ENCODE results near the gene WIPF1. TPM values are rescaled to one million over a fixed set of nuclear protein-coding genes. Genes with fewer than 3 reads are reported as not detected.

The WIPF1 gene
- total RNA-seq, 2 donors from 2014 or later = 50.4 to 58.8 TPM

DNA sequence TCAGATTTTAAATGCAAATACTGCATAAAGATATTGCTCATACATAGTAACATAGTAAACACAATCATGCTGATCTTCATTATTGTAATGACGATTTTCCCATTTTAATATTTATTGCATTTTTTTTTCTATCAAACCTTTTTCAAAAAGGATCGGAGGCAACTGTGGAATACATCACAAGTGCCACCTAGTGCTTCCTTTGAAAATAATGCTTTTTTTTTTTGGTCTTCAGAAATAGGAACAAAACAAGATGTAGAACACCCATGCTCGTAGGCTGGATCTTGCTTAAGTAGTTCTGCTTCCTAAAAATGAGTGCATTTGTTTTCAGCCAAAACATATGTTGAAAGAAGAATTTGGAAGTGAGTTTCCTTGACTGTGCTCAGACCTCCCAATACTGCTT lies 75.1 kb downstream of the WIPF1 start:
- DNase-seq (ENCODE audit: low spot score) = no peak
- H3K27ac ChIP-seq = no peak overlapping the region
- no peaks in the 10 kb centered on the region for H3K4me1 ChIP-seq (ENCODE audit: control insufficient read depth in 1 of 2, low read depth in 2 of 2)
- TF ChIP-seq, protein P1, sequence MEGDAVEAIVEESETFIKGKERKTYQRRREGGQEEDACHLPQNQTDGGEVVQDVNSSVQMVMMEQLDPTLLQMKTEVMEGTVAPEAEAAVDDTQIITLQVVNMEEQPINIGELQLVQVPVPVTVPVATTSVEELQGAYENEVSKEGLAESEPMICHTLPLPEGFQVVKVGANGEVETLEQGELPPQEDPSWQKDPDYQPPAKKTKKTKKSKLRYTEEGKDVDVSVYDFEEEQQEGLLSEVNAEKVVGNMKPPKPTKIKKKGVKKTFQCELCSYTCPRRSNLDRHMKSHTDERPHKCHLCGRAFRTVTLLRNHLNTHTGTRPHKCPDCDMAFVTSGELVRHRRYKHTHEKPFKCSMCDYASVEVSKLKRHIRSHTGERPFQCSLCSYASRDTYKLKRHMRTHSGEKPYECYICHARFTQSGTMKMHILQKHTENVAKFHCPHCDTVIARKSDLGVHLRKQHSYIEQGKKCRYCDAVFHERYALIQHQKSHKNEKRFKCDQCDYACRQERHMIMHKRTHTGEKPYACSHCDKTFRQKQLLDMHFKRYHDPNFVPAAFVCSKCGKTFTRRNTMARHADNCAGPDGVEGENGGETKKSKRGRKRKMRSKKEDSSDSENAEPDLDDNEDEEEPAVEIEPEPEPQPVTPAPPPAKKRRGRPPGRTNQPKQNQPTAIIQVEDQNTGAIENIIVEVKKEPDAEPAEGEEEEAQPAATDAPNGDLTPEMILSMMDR (IDR thresholded peaks at IDR 0.05) = peak; percentile 15
- no peaks in the 10 kb centered on the region for H3K9me3 ChIP-seq
- no peaks in the 10 kb centered on the region for H3K27me3 ChIP-seq (replicated peaks; ENCODE audit: insufficient read depth)
- H3K4me3 ChIP-seq = no peak overlapping the region
- ATAC-seq (ENCODE audit: insufficient number of reproducible peaks, low FRiP score, low read depth) = no peak
- no peaks in the 10 kb centered on the region for H3K36me3 ChIP-seq

DNA sequence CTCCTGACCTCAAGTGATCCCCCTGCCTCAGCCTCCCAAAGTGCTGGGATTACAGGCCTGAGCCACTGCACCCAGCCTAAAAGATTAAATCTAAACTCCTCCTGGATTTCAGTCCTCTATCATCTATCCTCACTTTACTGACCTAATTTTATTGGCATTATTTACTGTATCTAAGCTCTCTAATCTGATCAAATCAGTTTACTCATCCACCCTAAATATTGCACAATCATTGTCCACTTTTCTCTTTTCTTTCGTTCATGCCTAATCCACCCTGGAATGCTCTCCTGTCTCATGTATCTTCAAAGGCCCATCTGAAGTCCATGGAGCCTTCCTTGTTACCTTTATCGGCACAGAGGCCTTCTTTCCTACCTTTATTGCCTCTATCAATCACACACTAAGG lies 79.2 kb downstream of the WIPF1 start:
- H3K27me3 ChIP-seq (replicated peaks; ENCODE audit: insufficient read depth) = no peaks in the 10 kb centered on the region
- DNase-seq (ENCODE audit: low spot score) = no peak
- ATAC-seq (ENCODE audit: insufficient number of reproducible peaks, low FRiP score, low read depth) = no peak
- no peaks in the 10 kb centered on the region for H3K36me3 ChIP-seq
- TF ChIP-seq, protein P1 (IDR thresholded peaks at IDR 0.05) = no peak
- H3K27ac ChIP-seq = no peak overlapping the region
- H3K4me1 ChIP-seq (ENCODE audit: control insufficient read depth in 1 of 2, low read depth in 2 of 2) = no peaks in the 10 kb centered on the region
- H3K4me3 ChIP-seq = no peak overlapping the region
- no peaks in the 10 kb centered on the region for H3K9me3 ChIP-seq

DNA sequence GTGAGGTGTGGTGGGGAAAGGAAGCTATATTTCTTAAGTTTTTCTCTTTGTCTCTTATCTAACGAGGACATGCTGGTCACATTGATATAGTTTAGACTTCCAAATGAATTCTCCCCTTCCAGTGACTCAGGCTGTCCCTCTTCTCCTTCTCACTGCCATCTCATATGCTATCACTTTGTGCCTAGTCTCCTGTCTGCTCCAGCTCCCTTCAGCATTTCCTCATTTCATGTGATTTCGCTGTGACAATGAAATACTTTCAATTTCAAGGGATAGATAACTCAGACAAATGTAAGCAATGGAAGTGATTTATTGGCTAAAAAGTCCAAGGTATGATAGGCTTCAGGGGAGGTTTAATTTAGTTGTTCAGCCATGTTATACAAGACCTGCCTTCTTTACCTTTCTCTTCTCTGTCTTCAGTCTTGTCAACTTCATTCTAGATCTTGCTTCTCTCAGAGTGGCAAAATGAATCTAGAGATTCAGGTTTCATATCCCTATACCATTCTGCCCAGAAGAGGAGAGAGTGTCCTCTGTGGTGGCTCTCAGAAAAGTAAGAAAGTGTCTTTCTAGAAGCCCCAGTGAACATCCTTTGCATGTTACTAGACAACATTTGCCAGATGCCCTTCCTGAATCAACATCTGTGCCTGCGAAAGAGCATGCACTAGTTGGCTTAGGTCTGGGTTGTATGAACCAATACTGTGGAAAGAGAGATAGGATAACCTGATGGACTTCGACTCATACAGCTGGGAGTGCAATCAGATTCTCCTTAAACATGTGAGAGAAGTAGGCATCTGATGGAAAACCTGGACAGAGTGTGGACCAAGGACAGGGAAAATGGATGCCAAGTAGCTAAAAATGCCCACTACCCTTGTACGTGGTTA lies 80.9 kb downstream of the WIPF1 start:
- H3K4me1 ChIP-seq (ENCODE audit: control insufficient read depth in 1 of 2, low read depth in 2 of 2) = no peaks in the 10 kb centered on the region
- TF ChIP-seq, protein P1 (IDR thresholded peaks at IDR 0.05) = no peak
- H3K9me3 ChIP-seq = no peaks in the 10 kb centered on the region
- H3K36me3 ChIP-seq = no peaks in the 10 kb centered on the region
- DNase-seq (ENCODE audit: low spot score) (no peak), ATAC-seq (ENCODE audit: insufficient number of reproducible peaks, low FRiP score, low read depth) (no peak)
- no peaks in the 10 kb centered on the region for H3K27me3 ChIP-seq (replicated peaks; ENCODE audit: insufficient read depth)
- no peak overlapping the region for H3K27ac ChIP-seq
- H3K4me3 ChIP-seq = no peak overlapping the region

DNA sequence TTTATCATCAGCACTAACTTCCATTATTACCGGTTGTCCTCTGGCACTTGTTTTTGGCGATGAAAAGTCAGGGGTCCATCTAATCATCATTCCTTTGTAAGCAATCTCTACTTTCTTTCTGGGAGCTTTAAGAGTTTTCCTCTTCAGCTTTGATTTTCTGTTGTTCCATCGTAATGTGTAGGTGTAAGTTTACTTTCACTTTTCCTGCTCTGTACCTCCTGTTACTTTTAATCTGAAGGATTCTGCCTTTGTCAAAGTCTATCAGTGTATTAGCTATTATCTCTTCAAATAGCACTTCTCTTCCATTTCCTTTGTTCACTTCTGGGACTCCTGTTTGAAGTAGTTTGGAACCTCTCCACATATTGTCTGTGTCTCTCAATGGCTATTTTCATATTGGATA lies 85.3 kb downstream of the WIPF1 start:
- Histone ChIP-seq H3K27ac (no peak overlapping the region), H3K4me3 (no peak overlapping the region), H3K4me1 (ENCODE audit: control insufficient read depth in 1 of 2, low read depth in 2 of 2) (no peaks in the 10 kb centered on the region), H3K9me3 (peaks cover 6% of the 10 kb centered on the region), H3K27me3 (replicated peaks; ENCODE audit: insufficient read depth) (no peaks in the 10 kb centered on the region), H3K36me3 (no peaks in the 10 kb centered on the region)
- no peak for DNase-seq (ENCODE audit: low spot score)
- TF ChIP-seq, protein P1 (IDR thresholded peaks at IDR 0.05) = no peak
- ATAC-seq (ENCODE audit: insufficient number of reproducible peaks, low FRiP score, low read depth) = no peak

DNA sequence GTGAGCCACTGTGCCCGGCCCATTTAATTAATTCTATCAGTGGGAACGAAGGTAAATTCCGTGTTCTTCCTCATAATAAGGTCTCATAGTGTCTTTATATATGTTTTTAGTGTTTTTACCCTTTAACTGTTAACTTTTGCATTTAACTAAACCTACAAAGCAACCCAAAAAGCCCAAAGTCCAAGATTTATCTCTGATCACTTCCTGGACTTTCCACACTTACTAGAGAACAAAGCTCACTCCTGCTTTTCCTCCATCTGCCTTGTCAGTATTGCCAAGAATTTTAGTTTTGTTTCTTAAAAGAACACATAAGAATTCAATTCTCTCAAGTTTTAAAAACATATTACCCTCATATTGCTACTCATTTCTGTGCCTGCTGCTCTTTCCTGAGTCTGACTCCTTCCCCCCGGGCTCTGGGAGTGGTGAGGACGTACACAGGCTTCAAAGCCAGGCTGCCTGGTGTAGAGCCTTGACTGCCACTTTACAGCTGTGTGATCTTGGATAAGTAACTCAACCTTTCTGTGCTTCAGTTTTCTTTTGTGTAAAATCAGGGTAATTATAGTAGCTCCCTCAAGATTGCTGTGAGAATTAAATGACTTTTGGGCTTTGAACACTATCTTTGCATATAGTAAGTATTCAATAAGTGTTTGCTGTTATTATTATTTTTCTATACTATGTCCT lies 85.9 kb downstream of the WIPF1 start:
- TF ChIP-seq, protein P1 (IDR thresholded peaks at IDR 0.05) = no peak
- Histone ChIP-seq H3K27ac (no peak overlapping the region), H3K4me1 (ENCODE audit: control insufficient read depth in 1 of 2, low read depth in 2 of 2) (no peaks in the 10 kb centered on the region), H3K27me3 (replicated peaks; ENCODE audit: insufficient read depth) (no peaks in the 10 kb centered on the region), H3K36me3 (no peaks in the 10 kb centered on the region), H3K4me3 (no peak overlapping the region), H3K9me3 (peaks cover 6% of the 10 kb centered on the region)
- no peak for ATAC-seq (ENCODE audit: insufficient number of reproducible peaks, low FRiP score, low read depth)
- no peak for DNase-seq (ENCODE audit: low spot score)

Data from thoracic aorta (tissue), 2 donors.